ENCODE measurements around the gene MCOLN2.

Gene MCOLN2

GRCh38 chr1:84896279-84896678, 100.6 kb downstream of the MCOLN2 start:
- DNase-seq (ENCODE audit: low read depth in 2 of 2), result no peak

- DNase-seq (ENCODE audit: low read depth in 2 of 2), result peak; percentile 5 to 13
These were observed 104.0 kb downstream of the MCOLN2 start, which contains the start of gene LPAR3 for GRCh38 chr1:84892705-84893618. Gene LPAR3, minus strand, starts transcription at chr1:84893206. Its CDS starts 27,086 bp downstream, at chr1:84866120.

- no peak for DNase-seq (ENCODE audit: low read depth in 2 of 2)
These were observed 106.3 kb downstream of the MCOLN2 start for GRCh38 chr1:84890566-84890965.

- no peak for DNase-seq (ENCODE audit: low read depth in 2 of 2)
These were observed 107.5 kb downstream of the MCOLN2 start for GRCh38 chr1:84889437-84889836.

- no peak for DNase-seq (ENCODE audit: low read depth in 2 of 2)
These were observed 108.2 kb downstream of the MCOLN2 start for GRCh38 chr1:84888753-84889152.

GRCh38 chr1:84887261-84887934, 109.5 kb downstream of the MCOLN2 start:
- no peak for DNase-seq (ENCODE audit: low read depth in 2 of 2)

- DNase-seq (ENCODE audit: low read depth in 2 of 2), result no peak
These were observed 111.4 kb downstream of the MCOLN2 start for GRCh38 chr1:84885469-84885868.

GRCh38 chr1:84884671-84885389, 112.1 kb downstream of the MCOLN2 start:
- DNase-seq (ENCODE audit: low read depth in 2 of 2), result no peak

GRCh38 chr1:84883286-84883685, 113.6 kb downstream of the MCOLN2 start:
- DNase-seq (ENCODE audit: low read depth in 2 of 2), result no peak

GRCh38 chr1:84877592-84877991, 119.3 kb downstream of the MCOLN2 start:
- no peak for DNase-seq (ENCODE audit: low read depth in 2 of 2)

- DNase-seq (ENCODE audit: low read depth in 2 of 2), result no peak
These were observed 120.6 kb downstream of the MCOLN2 start for GRCh38 chr1:84876353-84876752.

All from stimulated activated CD4-positive, alpha-beta T cell treated with anti-CD3 and anti-CD28 coated beads, Interleukin-12 subunit alpha, Interleukin-12 subunit beta, amount 100 ng/mL, for 24 hours (primary cell).